ENCODE results near the gene PPM1E. TPM values are rescaled to one million over a fixed set of nuclear protein-coding genes. Genes with fewer than 3 reads are reported as not detected.

The PPM1E gene
- total RNA-seq, 3 donors from 2014 or later = 0.47 to 0.48 TPM; not detected in 1

DNA sequence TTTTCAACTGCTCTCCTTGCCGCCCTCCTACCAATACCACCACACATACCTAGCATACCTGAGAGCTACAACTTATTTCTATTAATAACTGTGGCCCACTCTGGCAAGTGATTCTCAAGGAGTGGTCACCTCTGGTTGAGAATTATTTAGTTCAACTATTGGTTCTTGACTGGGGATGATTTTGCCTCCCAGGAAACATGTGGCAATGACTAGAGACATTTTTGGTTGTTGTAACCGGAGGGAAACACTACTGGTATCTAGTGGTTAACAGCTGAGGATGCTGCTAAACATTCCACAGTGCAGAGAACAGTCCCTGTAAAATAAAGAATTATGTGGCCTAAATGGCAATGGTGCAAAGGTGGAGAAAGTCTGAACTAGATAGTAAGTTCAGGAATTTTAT is 254.4 kb downstream of the PPM1E start:
- DNase-seq (no peak), ATAC-seq (no peak)
- no peaks in the 10 kb centered on the region for H3K4me1 ChIP-seq (ENCODE audit: low read depth)
- H3K9me3 ChIP-seq = no peaks in the 10 kb centered on the region
- intact Hi-C loops (cut with DNase I, micrococcal nuclease) = no loop called here
- no peaks in the 10 kb centered on the region for H3K36me3 ChIP-seq (ENCODE audit: low read depth)
- H3K4me3 ChIP-seq = no peak overlapping the region
- TF ChIP-seq CTCF (IDR thresholded peaks at IDR 0.05) = no peak

- intact Hi-C loops (cut with DNase I, micrococcal nuclease) = no loop called here
- DNase-seq (no peak), ATAC-seq (no peak)
- Histone ChIP-seq H3K4me1 (ENCODE audit: low read depth) (no peaks in the 10 kb centered on the region), H3K9me3 (no peaks in the 10 kb centered on the region), H3K36me3 (ENCODE audit: low read depth) (no peaks in the 10 kb centered on the region), H3K4me3 (no peak overlapping the region)
- no peak for TF ChIP-seq CTCF (IDR thresholded peaks at IDR 0.05)
Observed at GRCh38 chr17:59011975-59012374, 256.3 kb downstream of the PPM1E start.

- no peak for ATAC-seq
- no peak for DNase-seq
- H3K36me3 ChIP-seq (ENCODE audit: low read depth) = no peaks in the 10 kb centered on the region
Observed at GRCh38 chr17:59018019-59018418, 262.4 kb downstream of the PPM1E start.

GRCh38 chr17:59024916-59025315 is 269.3 kb downstream of the PPM1E start:
- TF ChIP-seq CTCF (IDR thresholded peaks at IDR 0.05) = no peak
- no peak for ATAC-seq
- DNase-seq = no peak
- no peaks in the 10 kb centered on the region for H3K36me3 ChIP-seq (ENCODE audit: low read depth)
- no peak overlapping the region for H3K4me3 ChIP-seq
- no peaks in the 10 kb centered on the region for H3K4me1 ChIP-seq (ENCODE audit: low read depth)
- no peaks in the 10 kb centered on the region for H3K9me3 ChIP-seq
- intact Hi-C loops (cut with DNase I, micrococcal nuclease) = no loop called here

More at GRCh38 chr17:59018019-59018418, 262.4 kb downstream of the PPM1E start:
- intact Hi-C loops (cut with DNase I, micrococcal nuclease) = no loop called here
- Histone ChIP-seq H3K9me3 (no peaks in the 10 kb centered on the region), H3K4me3 (no peak overlapping the region), H3K4me1 (ENCODE audit: low read depth) (no peaks in the 10 kb centered on the region)
- TF ChIP-seq CTCF (IDR thresholded peaks at IDR 0.05) = no peak

GRCh38 chr17:59026176-59026939 is 270.7 kb downstream of the PPM1E start:
- no peaks in the 10 kb centered on the region for H3K36me3 ChIP-seq (ENCODE audit: low read depth)
- ATAC-seq (no peak), DNase-seq (no peak)
- H3K4me1 ChIP-seq (ENCODE audit: low read depth) = no peaks in the 10 kb centered on the region
- H3K9me3 ChIP-seq = no peaks in the 10 kb centered on the region
- no peak overlapping the region for H3K4me3 ChIP-seq
- no peak for TF ChIP-seq CTCF (IDR thresholded peaks at IDR 0.05)
- intact Hi-C loops (cut with DNase I, micrococcal nuclease) = no loop called here
